DMS79 (cell line): ENCODE results near the gene NRXN2.

Source experiments
- DNase-seq: peaks from one replicate; lab custom pipeline; 2025; lab: John Stamatoyannopoulos, UW

Gene NRXN2

GRCh38 chr11:64723117-64723906 lies at the start of gene NRXN2:
Gene NRXN2 (minus strand): TSS chr11:64723197. CDS start chr11:64713699, 9,498 bp downstream.
- DNase-seq = peak; percentile 70

GRCh38 chr11:64772303-64773018 lies 49.5 kb upstream of the NRXN2 start:
- DNase-seq = no peak

- no peak for DNase-seq
Measured at GRCh38 chr11:64771861-64772260, 48.9 kb upstream of the NRXN2 start.

DNA sequence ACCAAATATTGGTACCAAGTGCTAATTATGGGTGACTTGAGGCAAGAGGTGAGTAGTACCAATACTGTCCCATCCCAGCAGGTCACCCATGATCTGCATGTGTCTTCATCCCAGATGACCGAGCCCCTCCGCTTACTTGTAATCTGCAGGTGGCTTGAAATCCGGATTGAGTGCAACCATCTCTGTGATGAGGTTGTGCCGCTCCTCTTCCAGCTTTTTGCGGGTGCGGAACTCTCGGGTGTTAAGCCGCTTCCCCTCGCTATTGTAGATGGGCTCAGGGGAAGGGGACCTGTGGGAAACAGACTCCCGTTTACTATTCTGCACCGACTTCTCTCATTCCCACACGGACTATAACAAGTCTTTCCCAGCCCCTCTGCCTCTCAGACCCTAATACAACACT lies 47.1 kb upstream of the NRXN2 start:
- DNase-seq = no peak

DNA sequence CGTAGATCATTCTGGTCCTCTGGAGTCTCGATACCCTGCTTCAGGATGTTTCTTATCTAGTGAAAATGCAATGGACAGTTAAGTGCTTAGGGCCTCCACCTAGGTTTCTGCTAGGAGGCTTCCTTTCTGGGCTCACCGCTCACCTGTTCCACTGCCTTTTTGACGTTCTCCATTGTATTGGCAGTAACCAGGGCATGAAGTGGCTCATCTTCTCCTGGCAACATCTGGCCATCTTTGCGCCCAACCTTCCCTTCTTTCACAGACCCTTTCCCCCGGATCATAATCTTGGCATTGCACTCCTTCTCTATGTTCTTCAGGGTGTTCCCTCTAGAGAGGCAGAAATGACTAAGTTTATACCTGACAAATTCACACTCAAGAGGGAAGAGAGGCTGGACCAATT lies 46.3 kb upstream of the NRXN2 start:
- DNase-seq = no peak

DNA sequence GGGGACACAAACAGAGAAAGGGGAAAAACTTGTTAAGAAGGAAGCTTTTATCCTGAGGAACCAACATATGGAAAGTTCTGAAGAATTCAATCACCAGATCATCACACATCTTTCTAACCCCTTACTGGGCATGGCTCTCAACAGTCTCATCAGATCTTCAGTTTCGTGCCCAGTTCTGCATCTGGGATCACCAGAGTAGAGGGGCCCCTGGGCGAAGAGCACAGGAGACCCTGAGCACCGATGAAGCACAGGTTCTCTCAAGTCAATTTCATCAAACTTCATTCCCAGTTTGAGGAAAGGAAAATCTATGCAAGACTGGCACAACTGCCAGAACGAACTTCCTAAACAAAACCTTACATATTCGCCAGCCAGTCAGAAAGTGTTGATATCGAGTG lies 45.3 kb upstream of the NRXN2 start:
- no peak for DNase-seq

DNA sequence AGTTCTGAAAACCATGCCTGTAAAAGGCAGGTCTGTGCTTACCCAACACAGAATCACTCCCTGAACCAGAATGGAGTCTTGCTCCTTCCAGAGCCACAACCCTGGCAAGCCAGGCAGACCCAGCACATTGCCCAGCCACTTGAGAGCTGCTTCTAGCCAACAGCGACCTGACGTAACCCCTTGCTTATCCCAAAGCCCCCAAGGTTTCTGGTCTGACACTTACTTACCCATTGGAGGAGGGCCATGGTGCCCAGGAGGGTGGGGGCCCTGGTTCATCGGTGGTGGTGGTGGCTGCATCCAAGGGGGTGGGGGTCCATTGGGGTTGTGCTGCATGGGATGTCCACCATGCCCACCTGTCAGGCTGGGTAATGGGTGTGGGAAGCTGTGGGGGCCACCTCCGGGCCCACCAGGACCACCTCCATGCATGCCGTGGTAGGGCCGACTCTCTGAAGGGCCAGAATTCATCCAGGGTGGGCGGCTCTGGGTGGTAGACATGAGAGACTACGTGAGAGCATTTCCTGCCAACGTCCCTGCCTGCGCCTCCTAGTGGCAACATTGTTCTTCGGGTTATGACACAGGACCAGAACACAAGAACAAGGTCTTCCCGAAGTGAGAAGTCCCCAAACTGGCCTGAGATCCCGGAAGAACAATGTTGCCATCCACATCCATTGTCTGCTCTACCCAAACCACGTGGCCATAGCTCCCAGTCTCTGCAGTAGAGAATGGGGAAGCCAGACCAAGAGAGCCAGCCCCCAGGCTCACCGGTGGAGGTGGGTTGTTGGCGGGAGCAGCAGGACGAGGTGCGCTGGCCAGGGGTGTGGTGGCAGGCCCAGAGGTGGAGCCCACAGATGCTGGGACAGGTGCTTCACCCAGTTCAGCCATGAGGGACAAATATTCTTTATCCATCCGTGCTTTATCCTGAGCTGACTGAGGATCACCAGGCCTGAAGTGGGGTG lies 44.6 kb upstream of the NRXN2 start:
- no peak for DNase-seq

DNA sequence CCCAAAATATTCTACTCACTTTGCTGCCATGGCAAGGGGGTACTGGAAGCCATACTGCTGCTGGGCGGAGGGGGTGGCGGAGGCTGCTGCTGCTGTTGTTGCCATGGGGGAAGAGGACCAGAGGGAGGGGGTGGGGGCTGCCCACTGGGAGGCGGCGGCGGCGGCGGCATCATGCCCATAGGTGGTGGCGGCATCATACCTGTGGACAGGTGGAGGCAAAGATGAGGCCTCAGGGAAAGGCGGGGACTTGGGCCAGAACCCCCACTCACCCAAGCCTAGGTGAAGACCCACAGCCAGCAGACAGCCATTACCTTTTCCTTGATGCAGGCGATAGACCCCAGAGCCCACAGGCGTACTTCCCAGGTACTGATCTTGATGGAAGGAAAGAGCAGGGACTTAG lies 43.9 kb upstream of the NRXN2 start:
- no peak for DNase-seq

DNA sequence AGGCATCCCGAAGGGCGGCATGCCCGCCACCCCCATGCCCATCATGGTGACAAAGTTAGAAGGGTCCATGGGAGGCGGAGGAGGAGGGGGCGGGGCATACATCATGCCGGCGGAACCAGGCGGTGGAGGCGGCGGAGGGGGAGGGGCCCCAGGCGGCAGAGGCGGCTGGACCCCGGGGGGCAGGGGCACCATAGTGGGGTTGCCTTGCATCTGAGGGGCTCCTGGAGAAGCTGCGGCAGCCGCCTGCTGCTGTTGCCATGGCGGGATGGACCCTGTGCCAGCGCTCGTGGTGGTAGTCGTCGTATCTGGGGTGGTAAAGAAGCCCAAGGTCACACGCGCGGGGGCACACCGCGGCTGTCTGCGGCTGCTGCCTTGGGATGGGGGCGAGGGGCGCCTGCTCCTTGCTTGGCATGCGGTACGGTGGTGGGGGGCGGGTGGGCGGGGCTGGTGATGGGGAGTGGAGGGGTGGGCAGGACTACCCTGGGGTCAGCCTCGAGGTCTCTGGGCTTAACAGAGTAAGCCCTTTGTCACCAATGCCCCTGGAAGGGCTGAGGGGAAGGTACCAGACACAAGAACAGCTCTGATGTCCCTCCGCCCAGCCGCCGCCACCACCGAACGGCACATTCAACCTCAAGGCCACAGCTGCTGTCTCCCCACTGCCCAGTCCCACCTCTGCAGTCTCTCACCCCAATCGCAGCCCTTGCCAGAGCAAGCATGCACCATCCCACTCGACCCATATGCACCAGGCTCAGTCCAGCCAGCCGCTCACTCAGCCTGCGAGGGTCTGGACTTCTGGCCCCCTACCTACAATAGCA lies 43.1 kb upstream of the NRXN2 start:
- no peak for DNase-seq

- no peak for DNase-seq
Measured at GRCh38 chr11:64765291-64765850, 42.4 kb upstream of the NRXN2 start.

DNA sequence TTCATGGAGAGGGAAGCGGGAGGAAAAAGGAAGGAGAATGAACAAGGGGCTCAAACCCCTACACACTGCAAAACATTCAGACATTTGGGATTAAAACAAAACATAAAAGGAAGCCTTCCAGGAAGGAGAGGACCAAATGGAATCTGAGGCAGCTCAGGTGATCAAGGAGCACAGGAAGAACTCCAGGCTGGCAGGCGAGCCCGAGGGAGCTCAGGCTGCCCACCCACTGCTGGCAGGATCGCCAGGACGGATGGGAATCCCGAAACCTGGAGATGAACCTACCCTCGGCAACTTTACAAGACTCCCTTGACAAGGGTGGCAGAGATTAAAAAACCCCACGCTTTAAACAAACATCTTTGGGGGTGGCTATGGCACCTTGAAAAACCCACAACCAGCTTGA lies 41.8 kb upstream of the NRXN2 start:
- no peak for DNase-seq

GRCh38 chr11:64764040-64764611 lies 41.1 kb upstream of the NRXN2 start:
- no peak for DNase-seq

GRCh38 chr11:64763526-64764039 lies 40.6 kb upstream of the NRXN2 start:
- DNase-seq = no peak

DNA sequence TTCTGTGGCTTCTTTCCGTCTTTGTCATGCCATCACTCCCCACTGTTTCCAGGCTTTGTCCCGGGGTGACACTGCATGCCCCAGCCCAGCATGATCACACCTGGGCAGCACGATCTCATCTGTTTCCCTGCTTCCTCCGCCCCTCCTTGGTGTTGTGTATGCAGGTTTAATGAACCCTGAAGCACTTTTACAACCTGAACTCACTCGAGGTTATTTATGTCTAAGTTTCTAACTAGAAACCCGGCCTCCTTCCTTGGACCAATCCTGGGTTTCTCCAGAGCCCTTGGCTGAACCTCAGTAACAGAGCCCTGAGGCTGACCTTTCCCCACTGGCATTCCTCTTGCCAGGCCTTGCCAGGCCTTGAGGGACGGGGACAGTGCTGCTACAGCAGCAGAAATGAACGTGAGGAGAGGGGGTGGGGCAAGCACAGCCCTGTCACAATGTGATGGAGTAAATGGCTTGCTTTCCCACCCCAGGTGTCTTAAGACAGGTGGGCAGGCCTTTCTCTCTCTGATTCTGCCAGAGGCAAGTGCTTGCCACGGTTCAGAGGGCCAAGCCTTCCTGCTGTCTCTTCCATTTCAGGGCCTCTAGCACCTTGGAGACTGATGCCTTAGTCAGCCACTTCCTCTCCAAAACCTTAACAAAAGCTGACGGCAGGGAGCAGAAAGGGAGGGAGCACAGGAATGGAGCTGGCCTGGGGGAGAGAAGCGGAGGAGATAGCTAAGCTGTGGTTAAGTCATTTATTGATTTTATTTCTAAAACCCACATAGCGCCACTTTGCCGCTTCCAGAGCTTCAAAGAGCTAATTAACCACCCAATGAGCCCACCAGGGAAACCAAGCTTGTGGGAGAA lies 39.9 kb upstream of the NRXN2 start:
- DNase-seq = peak; percentile 81

DNA sequence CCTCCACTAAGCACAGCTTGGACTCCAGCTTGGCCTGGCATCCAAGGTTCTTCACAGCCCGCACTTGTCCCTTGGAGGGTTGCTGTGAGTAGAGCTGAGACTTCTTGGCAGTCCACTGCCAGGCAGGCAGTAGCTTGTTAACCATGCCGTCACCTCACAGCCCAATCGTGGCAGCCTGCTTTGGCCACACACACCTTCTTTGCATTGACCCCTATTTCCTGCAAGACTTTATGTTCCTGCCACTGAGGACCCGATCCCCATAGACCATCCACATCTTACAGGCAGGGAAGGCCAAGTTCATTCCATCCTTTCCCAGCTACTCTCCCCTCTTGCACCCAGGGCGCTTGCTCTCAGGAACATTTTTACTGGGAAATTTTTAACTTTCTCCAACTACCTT lies 39.3 kb upstream of the NRXN2 start:
- no peak for DNase-seq

DNA sequence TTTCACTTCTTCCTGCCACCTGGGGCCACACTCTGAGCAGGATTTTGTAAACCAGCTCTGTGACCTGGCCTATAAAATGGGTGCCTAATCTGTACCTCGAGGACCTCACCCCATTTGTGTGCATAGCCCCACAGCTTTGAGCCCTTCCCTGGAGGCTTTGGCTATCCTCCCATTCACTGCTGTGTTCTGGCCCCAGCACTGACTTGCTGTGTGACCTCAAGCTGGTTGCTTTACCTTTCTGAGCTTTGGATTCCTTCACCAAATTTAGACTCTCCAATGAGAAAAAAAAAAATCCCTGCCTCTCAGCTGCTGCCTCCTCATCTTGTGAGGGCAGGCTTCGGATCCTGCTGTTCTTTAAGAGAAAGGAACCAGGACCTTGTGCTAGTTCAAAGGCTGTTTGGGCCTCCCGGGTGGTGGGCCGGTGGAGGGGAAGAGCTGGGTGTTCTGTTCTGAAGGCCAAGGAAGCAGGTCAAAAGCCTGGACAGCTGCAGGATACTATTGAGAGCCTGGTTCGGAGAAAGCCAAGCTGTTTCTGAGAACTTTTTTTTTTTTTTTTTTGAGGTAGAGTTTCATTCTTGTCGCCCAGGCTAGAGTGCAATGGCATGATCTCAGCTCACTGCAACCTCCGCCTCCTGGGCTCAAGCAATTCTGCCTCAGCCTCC lies 37.9 kb upstream of the NRXN2 start:
- DNase-seq = no peak

GRCh38 chr11:64759722-64760719 lies 37.0 kb upstream of the NRXN2 start, which contains the start of gene PYGM:
Gene PYGM (minus strand): TSS chr11:64759974. CDS start chr11:64759898, 76 bp downstream.
- no peak for DNase-seq
